Astrocyte (in vitro differentiated cells and primary cell): Measurements from ENCODE around the gene DHH.

Experiments
- EZH2 ChIP-seq: IDR thresholded peaks from 2 replicates; pipeline ENCODE4 v1.6.1; 2012; ENCODE audit warnings: mild to moderate bottlenecking, low read length, inconsistent platforms; ENCODE audit not compliant: insufficient read depth
- TF ChIP-seq, protein P1 (sequence below): IDR thresholded peaks from 2 replicates; pipeline ENCODE4 v1.5.1; 2011; ENCODE audit warnings: low read depth, mild to moderate bottlenecking, inconsistent platforms, low read length, moderate library complexity; ENCODE audit not compliant: insufficient read depth

DNA sequence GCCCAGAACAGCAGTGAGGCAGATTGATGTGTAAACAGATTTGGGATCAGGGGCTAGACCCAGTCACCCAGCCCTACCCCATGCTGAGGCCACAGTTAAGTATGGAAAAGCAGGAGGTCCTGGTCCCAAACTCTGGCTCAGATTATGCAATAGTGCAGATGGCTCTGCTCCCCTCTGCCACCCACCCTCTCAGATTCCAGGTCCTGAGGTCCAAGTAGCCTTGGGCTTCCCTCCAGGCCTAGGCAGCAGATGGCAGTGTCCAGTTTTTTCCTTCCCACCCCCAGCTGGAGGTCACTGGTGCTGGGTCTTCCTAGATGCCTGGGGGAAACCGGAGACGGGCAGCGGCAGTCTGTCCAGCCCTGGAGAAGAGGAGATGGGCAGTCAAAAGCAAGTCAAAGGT lies 2.8 kb upstream of the DHH start:
- TF ChIP-seq EZH2 = no peak
- TF ChIP-seq, protein P1, sequence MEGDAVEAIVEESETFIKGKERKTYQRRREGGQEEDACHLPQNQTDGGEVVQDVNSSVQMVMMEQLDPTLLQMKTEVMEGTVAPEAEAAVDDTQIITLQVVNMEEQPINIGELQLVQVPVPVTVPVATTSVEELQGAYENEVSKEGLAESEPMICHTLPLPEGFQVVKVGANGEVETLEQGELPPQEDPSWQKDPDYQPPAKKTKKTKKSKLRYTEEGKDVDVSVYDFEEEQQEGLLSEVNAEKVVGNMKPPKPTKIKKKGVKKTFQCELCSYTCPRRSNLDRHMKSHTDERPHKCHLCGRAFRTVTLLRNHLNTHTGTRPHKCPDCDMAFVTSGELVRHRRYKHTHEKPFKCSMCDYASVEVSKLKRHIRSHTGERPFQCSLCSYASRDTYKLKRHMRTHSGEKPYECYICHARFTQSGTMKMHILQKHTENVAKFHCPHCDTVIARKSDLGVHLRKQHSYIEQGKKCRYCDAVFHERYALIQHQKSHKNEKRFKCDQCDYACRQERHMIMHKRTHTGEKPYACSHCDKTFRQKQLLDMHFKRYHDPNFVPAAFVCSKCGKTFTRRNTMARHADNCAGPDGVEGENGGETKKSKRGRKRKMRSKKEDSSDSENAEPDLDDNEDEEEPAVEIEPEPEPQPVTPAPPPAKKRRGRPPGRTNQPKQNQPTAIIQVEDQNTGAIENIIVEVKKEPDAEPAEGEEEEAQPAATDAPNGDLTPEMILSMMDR = no peak
